Cardiac fibroblast (primary cell): Measurements from ENCODE around the gene JPH2.
"Not testable (repeated sequence)": the region's sequence is repeated elsewhere in the genome, so short reads cannot be mapped to it uniquely, and the experiment has no call there.

ENCODE experiments used
- DNase-seq, 2 donors: peaks; one replicate each; pipeline versions ENCODE4 v3.0.0 to v3.0.0-alpha.2; 2010; ENCODE audit warnings: low read depth in 2 of 2
- H3K4me3 ChIP-seq, 2 donors: replicated peaks in 1 of 2; 1 replicate in 1 of 2; 2 replicates in 1 of 2; pipeline ENCODE4 v1.5.1; 2011; ENCODE audit warnings: low read depth in 2 of 2, low read length in 2 of 2, mild to moderate bottlenecking in 2 of 2, moderate library complexity in 1 of 2
- CTCF ChIP-seq: IDR thresholded peaks from one replicate; pipeline ENCODE4 v1.5.1; 2011; ENCODE audit warnings: low read depth, mild to moderate bottlenecking, low read length, inconsistent platforms

The JPH2 gene

GRCh38 chr20:44200371-44200770 lies 13.4 kb upstream of the JPH2 start:
- TF ChIP-seq CTCF, result no peak
- no peak overlapping the region for H3K4me3 ChIP-seq
- peak in 1 of 2 donors; percentile 17 for DNase-seq

GRCh38 chr20:44199877-44200276 lies 12.9 kb upstream of the JPH2 start:
- no peak for DNase-seq
- TF ChIP-seq CTCF, result no peak
- H3K4me3 ChIP-seq, result no peak overlapping the region

GRCh38 chr20:44198872-44199271 lies 11.9 kb upstream of the JPH2 start:
- no peak overlapping the region for H3K4me3 ChIP-seq
- DNase-seq, result no peak
- TF ChIP-seq CTCF, result no peak

GRCh38 chr20:44196271-44196670 lies 9.3 kb upstream of the JPH2 start:
- peak; percentile 14 for TF ChIP-seq CTCF
- no peak overlapping the region for H3K4me3 ChIP-seq
- peak in 1 of 2 donors; percentile 13 for DNase-seq

- DNase-seq, result no peak
- no peak overlapping the region for H3K4me3 ChIP-seq
- no peak for TF ChIP-seq CTCF
These were observed 8.6 kb upstream of the JPH2 start for GRCh38 chr20:44195605-44196004.

- no peak overlapping the region for H3K4me3 ChIP-seq
- no peak for TF ChIP-seq CTCF
- no peak for DNase-seq
These were observed 6.8 kb upstream of the JPH2 start for GRCh38 chr20:44193801-44194200.

GRCh38 chr20:44191640-44192039 lies 4.7 kb upstream of the JPH2 start:
- DNase-seq, H3K4me3 ChIP-seq: not testable (repeated sequence)
